ENCODE results near the gene INPP5A. TPM values are rescaled to one million over a fixed set of nuclear protein-coding genes. Genes with fewer than 3 reads are reported as not detected.
"Not testable (repeated sequence)": the region's sequence is repeated elsewhere in the genome, so short reads cannot be mapped to it uniquely, and the experiment has no call there.

INPP5A gene
- polyA plus RNA-seq, 1 donor = 31.3 TPM

- no peak for DNase-seq
These were observed 158.6 kb downstream of the INPP5A start for GRCh38 chr10:132696204-132696603.

- no peak for DNase-seq
These were observed 159.4 kb downstream of the INPP5A start for GRCh38 chr10:132696728-132697577.

GRCh38 chr10:132697578-132698200 lies 160.1 kb downstream of the INPP5A start:
- DNase-seq = no peak

GRCh38 chr10:132698211-132698751 lies 160.7 kb downstream of the INPP5A start:
- no peak for DNase-seq

- DNase-seq = no peak
These were observed 161.3 kb downstream of the INPP5A start for GRCh38 chr10:132698761-132699391.

GRCh38 chr10:132699411-132700155 lies 162.0 kb downstream of the INPP5A start:
- no peak for DNase-seq

- no peak for DNase-seq
These were observed 162.8 kb downstream of the INPP5A start for GRCh38 chr10:132700156-132701098.

- DNase-seq = no peak
These were observed 163.7 kb downstream of the INPP5A start for GRCh38 chr10:132701099-132701845.

- no peak for DNase-seq
These were observed 164.2 kb downstream of the INPP5A start for GRCh38 chr10:132701846-132702190.

GRCh38 chr10:132702601-132703418 lies 165.2 kb downstream of the INPP5A start:
- no peak for DNase-seq

GRCh38 chr10:132703419-132704007 lies 165.9 kb downstream of the INPP5A start:
- DNase-seq = no peak

GRCh38 chr10:132704008-132704814 lies 166.6 kb downstream of the INPP5A start:
- DNase-seq = no peak

GRCh38 chr10:132704815-132705064 lies 167.2 kb downstream of the INPP5A start:
- not testable (repeated sequence) for DNase-seq

- no peak for DNase-seq
These were observed 167.6 kb downstream of the INPP5A start for GRCh38 chr10:132705173-132705572.

- no peak for DNase-seq
These were observed 168.4 kb downstream of the INPP5A start for GRCh38 chr10:132705943-132706342.

- no peak for DNase-seq
These were observed 169.1 kb downstream of the INPP5A start for GRCh38 chr10:132706701-132707100.

GRCh38 chr10:132707121-132707775 lies 169.7 kb downstream of the INPP5A start:
- no peak for DNase-seq

GRCh38 chr10:132707776-132708171 lies 170.2 kb downstream of the INPP5A start:
- DNase-seq = no peak

All from left kidney (tissue), 2 donors.